Effector memory CD8-positive, alpha-beta T cell (primary cell): ENCODE results near the gene PTPRK.

ENCODE experiments used
- ATAC-seq: fragments of 150-1000 bp; cut with Tn5 transposase; replicated peaks from 2 replicates; pipeline ENCODE4 v1.10.0; 2021; ENCODE audit warnings: mild to moderate bottlenecking, moderate library complexity
- DNase-seq, 3 experiments: peaks; one replicate each; pipeline ENCODE4 v3.0.0; 2021
- H3K27ac Mint-ChIP-seq, 2 donors: one replicate each; pipeline ENCODE4 v1.8.0; 2022; ENCODE audit warnings: mild to moderate bottlenecking in 2 of 2, mixed read lengths in 2 of 2, moderate library complexity in 2 of 2
- H3K27me3 Mint-ChIP-seq, 2 donors: one replicate each; pipeline ENCODE4 v1.8.0; 2022; ENCODE audit warnings: mixed read lengths in 2 of 2
- H3K36me3 Mint-ChIP-seq: one replicate; pipeline ENCODE4 v1.8.0; 2022; ENCODE audit warnings: mild to moderate bottlenecking, moderate library complexity, mixed read lengths; ENCODE audit not compliant: insufficient read depth
- H3K4me1 Mint-ChIP-seq, 2 donors: one replicate each; pipeline ENCODE4 v1.8.0; 2022; ENCODE audit warnings: low read depth in 2 of 2, mixed read lengths in 2 of 2
- H3K4me3 Mint-ChIP-seq, 2 donors: one replicate each; pipeline ENCODE4 v1.8.0; 2022; ENCODE audit warnings: mild to moderate bottlenecking in 2 of 2, mixed read lengths in 2 of 2, moderate library complexity in 2 of 2
- H3K9me3 Mint-ChIP-seq, 2 donors: one replicate each; pipeline ENCODE4 v1.8.0; 2022; ENCODE audit warnings: mixed read lengths in 2 of 2

Gene PTPRK

DNA sequence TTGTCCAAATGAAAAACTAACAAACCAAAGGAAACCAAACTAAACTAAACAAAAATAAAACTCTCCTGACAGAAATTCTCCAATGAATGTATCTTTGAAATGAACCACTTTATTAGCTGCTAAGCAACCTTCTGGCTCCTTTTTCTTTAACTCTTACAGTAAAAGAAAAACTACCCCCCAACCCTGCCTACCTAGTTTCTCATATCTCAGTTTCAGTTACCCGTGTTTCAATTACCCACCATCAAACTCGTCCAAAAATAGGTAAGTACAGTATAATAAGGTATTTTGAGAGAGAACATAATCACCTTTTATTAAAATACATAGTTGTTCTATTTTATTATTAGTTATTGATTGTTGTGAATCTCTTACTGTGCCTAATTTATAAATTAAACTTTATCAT lies 442.1 kb downstream of the PTPRK start:
- no peak overlapping the region for H3K27ac Mint-ChIP-seq
- H3K4me3 Mint-ChIP-seq: no peak overlapping the region
- H3K27me3 Mint-ChIP-seq: peaks cover 7 to 10% of the 10 kb centered on the region in 2 donors
- H3K9me3 Mint-ChIP-seq: no peaks in the 10 kb centered on the region
- DNase-seq: no peak
- H3K4me1 Mint-ChIP-seq: no peaks in the 10 kb centered on the region
- ATAC-seq: no peak
- H3K36me3 Mint-ChIP-seq: no peaks in the 10 kb centered on the region

DNA sequence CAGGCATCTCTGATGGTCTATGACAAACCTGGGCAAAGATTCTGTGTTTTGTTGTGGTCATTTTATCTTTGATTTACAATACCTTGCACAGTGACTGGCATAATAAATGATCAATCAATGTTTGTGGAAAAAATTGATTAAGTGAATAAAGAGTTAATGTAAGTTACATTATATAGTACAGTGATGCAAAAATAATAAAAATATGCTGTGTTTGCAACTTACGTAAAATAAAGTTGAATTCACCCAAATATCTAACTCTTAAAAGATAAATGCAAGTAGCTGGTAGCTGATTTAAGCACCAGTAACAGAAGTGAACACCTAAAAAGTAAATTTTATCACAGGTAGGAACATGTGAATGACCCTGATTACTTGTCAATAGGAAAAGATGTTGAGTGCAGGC lies 443.6 kb downstream of the PTPRK start:
- DNase-seq (no peak), ATAC-seq (no peak)
- Mint-ChIP-seq H3K27ac (no peak overlapping the region), H3K9me3 (no peaks in the 10 kb centered on the region), H3K27me3 (peaks cover 7 to 10% of the 10 kb centered on the region in 2 donors), H3K4me3 (no peak overlapping the region), H3K4me1 (no peaks in the 10 kb centered on the region), H3K36me3 (no peaks in the 10 kb centered on the region)

DNA sequence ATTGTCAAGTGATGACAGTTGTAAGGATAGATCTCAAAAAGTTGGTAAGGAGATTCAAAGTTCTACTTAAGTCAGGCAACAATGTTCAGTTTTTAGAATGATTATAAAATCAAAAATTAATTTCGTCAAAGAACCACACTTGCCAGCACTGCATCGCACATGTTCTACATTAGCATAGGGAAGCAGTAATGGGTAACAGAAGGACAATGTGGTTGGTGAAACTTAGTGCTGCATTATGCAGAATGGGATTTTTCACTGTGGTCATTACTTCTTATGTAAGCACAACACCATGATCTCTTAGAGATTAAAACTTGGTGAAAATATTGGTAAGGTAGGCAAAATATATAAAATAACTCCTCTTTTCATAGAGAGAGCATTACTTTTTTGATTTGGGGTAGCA lies 445.8 kb downstream of the PTPRK start:
- no peak for DNase-seq
- Mint-ChIP-seq H3K27me3 (peaks cover 0 to 10% of the 10 kb centered on the region in 2 donors), H3K4me3 (no peak overlapping the region), H3K9me3 (no peaks in the 10 kb centered on the region), H3K36me3 (no peaks in the 10 kb centered on the region), H3K27ac (no peak overlapping the region), H3K4me1 (no peaks in the 10 kb centered on the region)
- no peak for ATAC-seq

DNA sequence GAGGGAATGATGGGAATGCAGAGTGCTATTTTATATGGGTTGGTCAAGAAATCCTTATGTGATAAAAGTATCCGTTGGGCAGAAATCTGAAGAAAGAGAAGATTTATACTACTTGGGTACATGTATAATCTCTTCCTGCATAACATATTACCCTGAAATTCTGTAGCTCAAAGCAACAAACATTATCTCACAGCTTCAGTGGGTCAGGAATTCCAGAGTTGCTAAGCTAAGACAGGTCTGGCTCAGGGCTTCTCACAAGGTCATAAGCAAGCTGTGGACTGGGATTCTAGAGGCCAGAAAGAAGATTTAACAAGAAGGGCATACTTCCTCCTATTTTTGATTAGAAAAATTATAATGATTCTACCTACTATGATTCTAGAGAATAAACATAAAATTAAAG lies 447.0 kb downstream of the PTPRK start:
- ATAC-seq: no peak
- H3K9me3 Mint-ChIP-seq: no peaks in the 10 kb centered on the region
- no peak overlapping the region for H3K27ac Mint-ChIP-seq
- H3K4me1 Mint-ChIP-seq: no peaks in the 10 kb centered on the region
- no peaks in the 10 kb centered on the region for H3K36me3 Mint-ChIP-seq
- DNase-seq: no peak
- H3K27me3 Mint-ChIP-seq: peaks cover 0 to 10% of the 10 kb centered on the region in 2 donors
- H3K4me3 Mint-ChIP-seq: no peak overlapping the region

DNA sequence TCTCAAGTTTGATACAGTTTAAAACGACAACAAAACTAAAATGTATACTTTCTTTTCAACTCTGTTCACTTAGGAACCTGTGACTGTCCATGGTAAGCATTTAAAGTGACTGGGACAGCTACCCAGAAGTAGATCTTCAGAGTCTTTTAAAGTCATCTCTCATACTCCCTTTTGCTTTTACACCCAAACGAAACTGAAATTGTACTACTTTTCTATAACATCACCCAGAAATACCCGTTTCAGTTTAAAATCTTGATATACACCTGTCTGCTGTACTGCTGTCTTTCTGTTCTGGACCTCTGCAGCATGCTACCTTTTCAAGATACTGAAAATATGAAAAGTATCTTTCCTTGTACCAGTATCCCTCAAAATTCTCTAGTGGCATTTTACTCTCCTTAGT lies 449.2 kb downstream of the PTPRK start:
- Mint-ChIP-seq H3K4me1 (no peaks in the 10 kb centered on the region), H3K27ac (no peak overlapping the region), H3K36me3 (no peaks in the 10 kb centered on the region), H3K9me3 (no peaks in the 10 kb centered on the region), H3K4me3 (peak overlapping the region in 1 of 2 donors; percentile 14), H3K27me3 (peaks cover 0 to 10% of the 10 kb centered on the region in 2 donors)
- ATAC-seq (no peak), DNase-seq (no peak)

DNA sequence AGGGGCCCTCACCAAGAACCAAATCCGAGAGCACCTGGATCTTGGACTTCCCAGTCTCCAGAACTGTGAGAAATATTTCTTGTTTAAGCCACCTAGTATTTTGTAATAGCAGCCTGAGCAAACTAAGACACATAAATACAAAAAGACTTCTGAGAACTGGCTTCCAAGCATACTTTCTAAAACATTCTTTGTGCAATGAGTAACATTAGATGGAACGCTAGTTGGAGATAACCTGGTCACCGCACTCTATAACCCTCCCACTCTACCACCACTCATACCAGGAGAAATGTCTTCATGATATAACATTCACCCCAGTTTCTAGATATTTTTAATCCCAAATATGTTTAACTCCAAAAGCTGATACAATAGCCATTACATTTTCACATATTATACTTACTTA lies 450.0 kb downstream of the PTPRK start:
- no peak for ATAC-seq
- H3K9me3 Mint-ChIP-seq: no peaks in the 10 kb centered on the region
- no peak overlapping the region for H3K4me3 Mint-ChIP-seq

DNA sequence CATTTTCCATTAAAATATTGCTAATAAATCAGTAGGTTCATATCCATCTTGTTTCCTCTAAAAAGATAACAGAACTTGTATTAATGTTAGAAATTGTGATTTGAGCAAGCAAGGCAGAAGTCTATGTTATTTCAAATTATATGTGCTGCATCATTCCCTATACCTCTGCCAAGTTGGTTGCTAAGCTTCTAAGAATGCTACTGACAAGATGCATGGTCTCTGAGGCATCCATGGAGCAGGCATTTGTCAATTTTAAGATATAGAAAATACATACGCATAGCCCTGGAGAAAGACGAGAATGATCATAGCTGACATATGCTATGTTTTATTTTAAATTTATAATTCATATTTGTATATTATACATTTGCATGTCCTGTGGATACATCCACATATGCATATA lies 451.2 kb downstream of the PTPRK start:
- Mint-ChIP-seq H3K27me3 (no peaks in the 10 kb centered on the region), H3K36me3 (no peaks in the 10 kb centered on the region), H3K4me1 (peaks cover 0 to 3% of the 10 kb centered on the region in 2 donors), H3K27ac (no peak overlapping the region), H3K9me3 (no peaks in the 10 kb centered on the region), H3K4me3 (no peak overlapping the region)
- no peak for ATAC-seq
- no peak for DNase-seq

More for the DNA sequence above, 450.0 kb downstream of the PTPRK start:
- no peak for DNase-seq
- no peaks in the 10 kb centered on the region for H3K36me3 Mint-ChIP-seq
- H3K27me3 Mint-ChIP-seq: peaks cover 0 to 2% of the 10 kb centered on the region in 2 donors
- H3K4me1 Mint-ChIP-seq: peaks cover 0 to 3% of the 10 kb centered on the region in 2 donors
- H3K27ac Mint-ChIP-seq: no peak overlapping the region

DNA sequence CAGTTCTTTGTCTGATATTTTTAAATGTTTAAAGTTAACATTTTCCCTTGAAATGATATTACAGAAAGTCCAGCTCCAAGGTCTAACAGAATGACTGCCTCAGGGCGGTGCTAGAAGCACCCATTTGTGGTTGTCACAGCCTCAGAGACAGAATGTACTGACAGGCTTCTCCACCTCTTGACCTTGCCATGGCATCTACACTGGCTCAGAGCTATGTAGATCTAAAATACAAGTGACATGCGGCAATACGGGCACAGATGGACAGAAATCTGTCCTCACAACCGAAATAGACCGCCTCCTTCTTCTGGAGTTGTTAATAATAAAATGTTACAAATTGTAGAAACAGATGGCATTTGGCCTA lies 452.3 kb downstream of the PTPRK start:
- H3K27me3 Mint-ChIP-seq: no peaks in the 10 kb centered on the region
- peaks cover 0 to 3% of the 10 kb centered on the region in 2 donors for H3K4me1 Mint-ChIP-seq
- no peak overlapping the region for H3K4me3 Mint-ChIP-seq
- ATAC-seq (no peak), DNase-seq (no peak)
- no peaks in the 10 kb centered on the region for H3K9me3 Mint-ChIP-seq
- H3K36me3 Mint-ChIP-seq: no peaks in the 10 kb centered on the region
- no peak overlapping the region for H3K27ac Mint-ChIP-seq

DNA sequence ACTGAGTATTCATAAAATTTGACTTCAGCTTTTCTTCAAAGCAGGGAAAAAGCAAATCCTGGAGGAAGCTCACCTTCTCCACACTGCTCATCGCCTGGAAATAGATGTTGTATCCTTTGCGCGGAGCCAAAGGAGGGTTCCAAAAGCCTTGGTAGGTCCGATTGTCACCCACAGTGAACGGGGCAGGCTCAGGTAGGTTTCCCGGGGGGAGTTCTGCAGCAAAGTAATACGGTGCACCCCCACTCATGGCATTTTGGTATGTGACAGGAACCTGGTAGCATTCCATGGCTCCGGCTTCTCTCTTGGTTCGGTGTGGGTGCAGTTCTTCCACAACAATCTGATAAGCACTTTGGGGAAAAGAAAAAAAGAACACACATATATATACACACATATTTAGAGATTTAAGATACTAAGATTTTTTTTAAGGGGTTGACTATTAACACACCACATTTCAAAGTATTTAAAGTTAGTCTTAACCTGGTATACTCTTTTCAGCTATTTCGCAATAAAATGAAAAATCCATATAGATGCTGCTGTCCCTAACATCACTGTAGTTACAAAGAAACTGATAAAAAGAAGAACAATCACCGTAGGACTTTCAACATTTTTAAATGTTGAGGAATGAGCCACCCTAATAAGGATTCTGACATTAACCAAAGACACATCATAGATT lies 452.8 kb downstream of the PTPRK start:
- no peaks in the 10 kb centered on the region for H3K36me3 Mint-ChIP-seq
- ATAC-seq (no peak), DNase-seq (no peak)
- H3K27me3 Mint-ChIP-seq: no peaks in the 10 kb centered on the region
- no peak overlapping the region for H3K27ac Mint-ChIP-seq
- no peaks in the 10 kb centered on the region for H3K9me3 Mint-ChIP-seq
- no peak overlapping the region for H3K4me3 Mint-ChIP-seq
- H3K4me1 Mint-ChIP-seq: peaks cover 0 to 3% of the 10 kb centered on the region in 2 donors

DNA sequence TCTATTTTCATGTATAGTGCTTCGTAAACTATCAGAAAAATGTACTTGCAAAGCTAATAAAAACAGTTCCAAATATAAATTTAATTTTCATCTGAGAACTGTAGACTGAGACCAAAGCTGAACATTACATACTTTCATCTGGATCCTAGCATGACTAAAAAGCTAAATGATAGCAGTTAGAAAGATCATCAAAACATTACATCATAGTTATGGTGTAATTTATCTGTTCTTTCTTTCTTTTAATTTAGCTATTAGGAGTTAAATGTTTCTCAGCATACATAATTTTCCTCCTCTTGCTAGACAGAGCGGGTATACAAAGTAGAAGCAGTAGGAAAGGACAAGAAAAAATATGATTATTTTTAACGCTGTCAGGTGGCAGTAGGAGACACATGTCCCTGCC lies 455.3 kb downstream of the PTPRK start:
- Mint-ChIP-seq H3K27ac (no peak overlapping the region), H3K27me3 (no peaks in the 10 kb centered on the region), H3K4me3 (no peak overlapping the region), H3K36me3 (no peaks in the 10 kb centered on the region), H3K4me1 (peaks cover 0 to 3% of the 10 kb centered on the region in 2 donors), H3K9me3 (no peaks in the 10 kb centered on the region)
- no peak for ATAC-seq
- no peak for DNase-seq

DNA sequence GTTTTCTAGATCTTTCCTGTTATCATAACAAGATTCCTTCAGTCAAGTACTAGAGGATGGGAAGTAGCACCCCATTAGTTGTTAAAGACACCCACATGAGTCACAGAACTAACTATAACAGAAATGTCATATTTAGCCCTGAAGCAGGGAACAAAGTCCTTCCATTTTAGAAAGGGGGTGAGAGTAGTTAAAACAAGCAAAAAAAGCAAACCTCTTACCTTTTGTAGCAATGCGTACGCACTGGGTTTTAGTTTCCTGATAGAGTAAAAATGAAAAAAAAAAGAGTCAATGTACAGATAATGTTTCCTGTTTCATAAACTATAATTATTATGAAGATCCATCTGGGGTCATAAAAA lies 455.9 kb downstream of the PTPRK start:
- DNase-seq: no peak
- Mint-ChIP-seq H3K27ac (no peak overlapping the region), H3K27me3 (no peaks in the 10 kb centered on the region), H3K4me1 (peaks cover 0 to 3% of the 10 kb centered on the region in 2 donors), H3K36me3 (no peaks in the 10 kb centered on the region), H3K9me3 (no peaks in the 10 kb centered on the region), H3K4me3 (no peak overlapping the region)
- no peak for ATAC-seq

DNA sequence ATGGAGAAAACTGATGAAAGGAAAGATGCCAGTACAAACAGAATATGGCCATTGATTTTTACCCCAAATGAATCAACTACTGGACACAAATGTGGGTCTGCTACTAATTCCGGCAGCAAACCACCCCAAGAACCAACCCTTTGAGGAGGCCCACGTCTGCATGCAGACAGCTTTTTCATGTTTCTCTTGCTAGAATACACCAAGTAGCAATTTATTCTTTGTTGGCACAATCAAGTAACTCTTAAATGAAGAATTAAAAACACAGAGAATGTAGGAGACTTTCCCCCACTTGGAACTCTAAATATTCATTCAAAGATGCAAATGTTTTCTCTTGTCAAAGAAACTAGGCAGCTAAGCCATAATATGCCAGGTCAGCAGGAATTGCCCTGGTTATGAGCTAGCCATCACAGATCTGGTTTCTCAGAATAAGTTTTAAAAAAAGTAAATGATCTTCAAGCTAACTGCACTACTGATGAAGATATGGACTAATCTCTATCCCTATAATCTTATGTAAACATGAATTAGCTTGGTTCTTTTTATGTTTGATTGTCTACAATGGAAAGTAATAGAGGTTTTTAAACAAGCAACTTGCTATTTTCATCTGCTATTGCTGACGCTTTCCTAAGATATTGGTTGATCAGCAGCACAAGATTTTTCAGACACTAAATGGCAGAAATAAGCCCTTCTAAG lies 456.4 kb downstream of the PTPRK start:
- Mint-ChIP-seq H3K27ac (no peak overlapping the region), H3K27me3 (no peaks in the 10 kb centered on the region), H3K36me3 (no peaks in the 10 kb centered on the region), H3K4me1 (peaks cover 0 to 3% of the 10 kb centered on the region in 2 donors), H3K4me3 (no peak overlapping the region), H3K9me3 (no peaks in the 10 kb centered on the region)
- DNase-seq (no peak), ATAC-seq (no peak)

DNA sequence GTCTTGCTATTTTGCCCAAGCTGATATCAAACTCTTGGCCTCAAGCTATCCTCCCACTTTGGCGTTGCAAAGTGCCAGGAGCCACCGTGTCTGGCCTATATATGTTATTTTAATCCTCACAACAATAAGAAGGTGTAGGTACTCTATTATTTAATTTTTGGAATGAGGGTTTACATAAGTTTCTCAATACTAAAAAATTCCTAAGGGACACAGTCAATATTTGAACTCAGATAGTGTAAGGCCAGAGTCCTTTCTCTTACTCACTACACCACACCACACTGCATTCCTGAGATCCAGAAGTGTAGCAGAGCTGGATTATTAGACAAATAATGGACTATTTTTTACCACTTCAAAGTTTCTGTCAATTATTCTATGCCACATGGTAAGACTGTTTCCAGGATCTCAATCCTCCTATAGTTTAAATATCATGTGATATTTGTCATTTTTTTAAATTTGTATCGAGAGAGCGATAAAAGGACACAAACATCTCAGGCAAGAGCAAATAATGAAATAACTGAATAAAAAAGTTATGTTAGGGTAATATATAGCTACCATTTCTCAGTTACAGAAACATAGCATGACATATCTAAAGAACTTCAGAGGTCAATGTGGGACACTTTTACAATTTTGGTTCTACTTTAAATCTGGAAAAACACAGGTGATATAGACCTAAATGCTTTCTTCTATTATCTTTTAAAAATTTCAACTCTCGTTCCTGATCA lies 457.4 kb downstream of the PTPRK start:
- no peaks in the 10 kb centered on the region for H3K36me3 Mint-ChIP-seq
- DNase-seq: no peak
- H3K9me3 Mint-ChIP-seq: no peaks in the 10 kb centered on the region
- no peaks in the 10 kb centered on the region for H3K27me3 Mint-ChIP-seq
- ATAC-seq: no peak
- H3K4me1 Mint-ChIP-seq: peaks cover 0 to 3% of the 10 kb centered on the region in 2 donors
- no peak overlapping the region for H3K4me3 Mint-ChIP-seq
- H3K27ac Mint-ChIP-seq: no peak overlapping the region

DNA sequence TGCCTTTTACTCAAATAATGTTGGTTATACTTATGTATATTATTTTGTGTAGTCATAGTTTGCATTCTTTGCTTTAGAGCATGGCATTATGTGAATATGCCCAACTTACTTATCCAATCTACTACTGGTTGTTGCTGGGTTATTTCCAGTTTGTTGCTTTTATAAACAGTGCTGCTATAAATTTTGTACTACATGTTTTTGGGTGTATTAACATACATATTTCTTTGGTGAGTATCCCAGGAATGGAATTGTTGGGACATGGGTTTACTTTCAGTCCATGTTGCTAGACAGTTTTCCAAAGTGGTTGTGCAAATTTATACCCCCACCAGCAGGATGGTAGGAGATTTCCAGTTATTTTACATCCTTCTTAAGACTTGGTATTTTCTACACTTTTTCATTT lies 462.5 kb downstream of the PTPRK start:
- Mint-ChIP-seq H3K27me3 (no peaks in the 10 kb centered on the region), H3K36me3 (peaks cover 2% of the 10 kb centered on the region), H3K4me1 (no peaks in the 10 kb centered on the region), H3K4me3 (no peak overlapping the region), H3K27ac (no peak overlapping the region), H3K9me3 (no peaks in the 10 kb centered on the region)
- DNase-seq (no peak), ATAC-seq (no peak)
